H9 (cell line): ENCODE results near the gene CCAR1. TPM values are rescaled to one million over a fixed set of nuclear protein-coding genes. Genes with fewer than 3 reads are reported as not detected.

ENCODE experiments used
- DNase-seq: peaks from one replicate; pipeline ENCODE4 v3.0.0-alpha.2; 2017
- H2AFZ ChIP-seq: one replicate; pipeline ENCODE4 v1.6.1; 2013; ENCODE audit warnings: mild to moderate bottlenecking, low read length, control low read depth, moderate library complexity
- H2AK5ac ChIP-seq: 2 replicates; pipeline ENCODE4 v1.6.1; 2013; ENCODE audit warnings: low read length, control low read depth, mixed read lengths; ENCODE audit not compliant: insufficient read length
- H2BK120ac ChIP-seq: one replicate; pipeline ENCODE4 v1.6.1; 2013; ENCODE audit warnings: low read depth, mild to moderate bottlenecking, low read length, control low read depth, inconsistent platforms; ENCODE audit not compliant: poor library complexity, severe bottlenecking
- H2BK12ac ChIP-seq: 2 replicates; pipeline ENCODE4 v1.6.1; 2013; ENCODE audit warnings: low read length, control low read depth, mixed read lengths, low read depth; ENCODE audit not compliant: insufficient read length
- H2BK15ac ChIP-seq: 2 replicates; pipeline ENCODE4 v1.6.1; 2013; ENCODE audit warnings: low read depth, low read length, control low read depth
- H2BK20ac ChIP-seq: one replicate; pipeline ENCODE4 v1.6.1; 2013; ENCODE audit warnings: low read depth, mild to moderate bottlenecking, low read length, control low read depth, inconsistent platforms; ENCODE audit not compliant: poor library complexity, severe bottlenecking
- H2BK5ac ChIP-seq: 2 replicates; pipeline ENCODE4 v1.6.1; 2013; ENCODE audit warnings: low read length, control low read depth, mixed read lengths; ENCODE audit not compliant: insufficient read length
- H3K14ac ChIP-seq: 2 replicates; pipeline ENCODE4 v1.6.1; 2013; ENCODE audit warnings: low read length, control low read depth; ENCODE audit not compliant: insufficient read depth
- H3K18ac ChIP-seq: 2 replicates; pipeline ENCODE4 v1.6.1; 2013; ENCODE audit warnings: low read depth, mild to moderate bottlenecking, mixed read lengths, low read length, control low read depth; ENCODE audit not compliant: insufficient read length
- H3K23ac ChIP-seq: 2 replicates; pipeline ENCODE4 v1.6.1; 2013; ENCODE audit warnings: low read length, control low read depth, mixed read lengths, low read depth; ENCODE audit not compliant: insufficient read length
- H3K23me2 ChIP-seq: 2 replicates; pipeline ENCODE4 v1.6.1; 2013; ENCODE audit warnings: low read depth, mild to moderate bottlenecking, mixed read lengths, low read length, control low read depth; ENCODE audit not compliant: insufficient read length, poor library complexity, severe bottlenecking
- H3K27ac ChIP-seq: 2 replicates; pipeline ENCODE4 v1.5.1; 2013; ENCODE audit warnings: low read length, control low read depth, mixed read lengths, low read depth; ENCODE audit not compliant: insufficient read length
- H3K27me3 ChIP-seq: 2 replicates; pipeline ENCODE4 v1.6.1; 2013; ENCODE audit warnings: low read length, control low read depth, inconsistent platforms; ENCODE audit not compliant: insufficient read depth
- H3K4ac ChIP-seq: 2 replicates; pipeline ENCODE4 v1.6.1; 2013; ENCODE audit warnings: low read depth, mild to moderate bottlenecking, control low read depth, inconsistent platforms, low read length, moderate library complexity
- H3K4me1 ChIP-seq: 2 replicates; pipeline ENCODE4 v1.6.1; 2013; ENCODE audit warnings: low read length, control low read depth, inconsistent platforms; ENCODE audit not compliant: insufficient read depth
- H3K4me2 ChIP-seq: 2 replicates; pipeline ENCODE4 v1.6.1; 2013; ENCODE audit warnings: low read length, control low read depth, mixed read lengths; ENCODE audit not compliant: insufficient read length, insufficient read depth
- H3K56ac ChIP-seq: 2 replicates; pipeline ENCODE4 v1.6.1; 2013; ENCODE audit warnings: low read depth, mild to moderate bottlenecking, mixed read lengths, low read length, control low read depth; ENCODE audit not compliant: insufficient read length
- H3K79me1 ChIP-seq: 2 replicates; pipeline ENCODE4 v1.6.1; 2013; ENCODE audit warnings: low read depth, mild to moderate bottlenecking, moderate library complexity, low read length, control low read depth, inconsistent platforms; ENCODE audit not compliant: insufficient read depth, poor library complexity, severe bottlenecking
- H3K79me2 ChIP-seq: 2 replicates; pipeline ENCODE4 v1.6.1; 2013; ENCODE audit warnings: low read length, control low read depth, inconsistent platforms; ENCODE audit not compliant: insufficient read depth
- H3K9ac ChIP-seq: 2 replicates; pipeline ENCODE4 v1.6.1; 2013; ENCODE audit warnings: low read length, control low read depth, mixed read lengths; ENCODE audit not compliant: insufficient read length; ENCODE audit errors: extremely low read depth
- H3K9me3 ChIP-seq: one replicate; pipeline ENCODE4 v1.6.1; 2013; ENCODE audit warnings: low read depth, low read length, inconsistent platforms; ENCODE audit not compliant: control insufficient read depth
- H3T11ph ChIP-seq: one replicate; pipeline ENCODE4 v1.6.1; 2013; ENCODE audit warnings: mild to moderate bottlenecking, low read length, control low read depth, inconsistent platforms
- H4K20me1 ChIP-seq: one replicate; pipeline ENCODE4 v1.6.1; 2013; ENCODE audit not compliant: control insufficient read depth, insufficient read length, insufficient read depth
- H4K5ac ChIP-seq: 2 replicates; pipeline ENCODE4 v1.6.1; 2013; ENCODE audit warnings: low read depth, mild to moderate bottlenecking, mixed read lengths, low read length, control low read depth; ENCODE audit not compliant: insufficient read length
- H4K8ac ChIP-seq: replicated peaks from 2 replicates; pipeline ENCODE4 v1.6.1; 2013; ENCODE audit warnings: low read length, control low read depth, mixed read lengths, low read depth; ENCODE audit not compliant: insufficient read length
- H4K91ac ChIP-seq: 2 replicates; pipeline ENCODE4 v1.6.1; 2013; ENCODE audit warnings: low read depth, mild to moderate bottlenecking, moderate library complexity, mixed read lengths, low read length, control low read depth; ENCODE audit not compliant: insufficient read length
- H3K27ac Mint-ChIP-seq, 3 experiments: 2 replicates in 2 of 3; 3 replicates in 1 of 3; pipeline ENCODE4 v1.8.0; 2020 to 2021; ENCODE audit warnings: mixed read lengths in 3 of 3, mild to moderate bottlenecking in 1 of 3, moderate library complexity in 1 of 3
- H3K27me3 Mint-ChIP-seq: 2 replicates; pipeline ENCODE4 v1.8.0; 2021; ENCODE audit warnings: low read depth, mild to moderate bottlenecking, moderate library complexity, mixed read lengths
- H3K36me3 Mint-ChIP-seq, 3 experiments: 2 replicates in 2 of 3; 3 replicates in 1 of 3; pipeline ENCODE4 v1.8.0; 2020 to 2021; ENCODE audit warnings: low read depth in 3 of 3, mixed read lengths in 3 of 3; ENCODE audit not compliant: insufficient read depth in 1 of 3
- H3K4me1 Mint-ChIP-seq, 2 experiments: 2 replicates each; pipeline ENCODE4 v1.8.0; 2020; ENCODE audit warnings: mixed read lengths in 2 of 2
- H3K4me3 Mint-ChIP-seq, 2 experiments: 2 replicates in 1 of 2; 3 replicates in 1 of 2; pipeline ENCODE4 v1.8.0; 2020 to 2021; ENCODE audit warnings: mild to moderate bottlenecking in 2 of 2, mixed read lengths in 2 of 2, moderate library complexity in 1 of 2
- H3K9me3 Mint-ChIP-seq, 2 experiments: 2 replicates in 1 of 2; 3 replicates in 1 of 2; pipeline ENCODE4 v1.8.0; 2020; ENCODE audit warnings: mild to moderate bottlenecking in 2 of 2, mixed read lengths in 2 of 2, moderate library complexity in 1 of 2
- CTCF ChIP-seq: fragments of 200-600 bp; sonication (generic); conservative IDR thresholded peaks from 3 replicates; pipeline ENCODE4 v1.8.0; 2021; ENCODE audit warnings: antibody characterized with exemption, mild to moderate bottlenecking
- WGBS: extraction: QIAGEN DNeasy Blood & Tissue Kit; methylation state at CpG from one replicate; pipeline ENCODE4 v1.1.7; 2013; ENCODE audit warnings: missing lambda C conversion rate, low lambda C conversion rate, mixed read lengths; ENCODE audit not compliant: insufficient read length; ENCODE audit errors: extremely low coverage; 5-methylcytosine and 5-hydroxymethylcytosine counted together
- total RNA-seq: library from RNA; stranded (reverse); gene quantifications from 2 replicates; pipeline ENCODE4 v1.2.1, GENCODE V29; 2021

Gene CCAR1
- total RNA-seq, 1 experiment from 2014 or later: 118 TPM

GRCh38 chr10:68752711-68753350 lies 31.8 kb downstream of the CCAR1 start:
- TF ChIP-seq CTCF: no peak
- Histone ChIP-seq H3K23me2 (no peaks in the 10 kb centered on the region), H3K14ac (no peak overlapping the region), H3K4me1 (no peaks in the 10 kb centered on the region), H3T11ph (no peak overlapping the region), H3K27me3 (no peaks in the 10 kb centered on the region), H4K8ac (no peak overlapping the region), H4K91ac (no peak overlapping the region), H3K9ac (no peak overlapping the region), H2BK20ac (no peak overlapping the region), H3K23ac (no peak overlapping the region), H4K20me1 (no peaks in the 10 kb centered on the region), H2BK15ac (no peak overlapping the region), H3K9me3 (no peaks in the 10 kb centered on the region), H3K4ac (no peak overlapping the region), H3K18ac (no peak overlapping the region), H2AFZ (no peak overlapping the region), H3K4me2 (no peak overlapping the region), H3K79me1 (no peaks in the 10 kb centered on the region), H2AK5ac (no peak overlapping the region), H4K5ac (no peak overlapping the region), H2BK5ac (no peak overlapping the region), H2BK120ac (no peak overlapping the region), H3K27ac (no peak overlapping the region), H2BK12ac (no peak overlapping the region), H3K79me2 (0 out of 2 replicates have a peak, but pooled peaks cover 2% of the 10 kb centered on the region), H3K56ac (no peak overlapping the region)
- no peak for DNase-seq
- H3K9me3 Mint-ChIP-seq: no peaks in the 10 kb centered on the region
- no peak overlapping the region for H3K27ac Mint-ChIP-seq
- no CpG with 5 or more reads among the region's 2 CpGs for WGBS
- H3K4me1 Mint-ChIP-seq: no peaks in the 10 kb centered on the region
- no peak overlapping the region; a peak in 1 of 5 replicates for H3K4me3 Mint-ChIP-seq
- H3K36me3 Mint-ChIP-seq: peaks cover 43 to 91% (median 90%) of the 10 kb centered on the region in 3 experiments
- H3K27me3 Mint-ChIP-seq: no peaks in the 10 kb centered on the region
